Measurements from ENCODE around the gene PCNX2. TPM values are rescaled to one million over a fixed set of nuclear protein-coding genes. Genes with fewer than 3 reads are reported as not detected.

Gene PCNX2
- total and polyA plus RNA-seq, 2 of the 8 experiments (the other 6 are each of a cell fraction or from before 2014, with no cell fraction given) = 46.1 to 57.6 TPM

DNA sequence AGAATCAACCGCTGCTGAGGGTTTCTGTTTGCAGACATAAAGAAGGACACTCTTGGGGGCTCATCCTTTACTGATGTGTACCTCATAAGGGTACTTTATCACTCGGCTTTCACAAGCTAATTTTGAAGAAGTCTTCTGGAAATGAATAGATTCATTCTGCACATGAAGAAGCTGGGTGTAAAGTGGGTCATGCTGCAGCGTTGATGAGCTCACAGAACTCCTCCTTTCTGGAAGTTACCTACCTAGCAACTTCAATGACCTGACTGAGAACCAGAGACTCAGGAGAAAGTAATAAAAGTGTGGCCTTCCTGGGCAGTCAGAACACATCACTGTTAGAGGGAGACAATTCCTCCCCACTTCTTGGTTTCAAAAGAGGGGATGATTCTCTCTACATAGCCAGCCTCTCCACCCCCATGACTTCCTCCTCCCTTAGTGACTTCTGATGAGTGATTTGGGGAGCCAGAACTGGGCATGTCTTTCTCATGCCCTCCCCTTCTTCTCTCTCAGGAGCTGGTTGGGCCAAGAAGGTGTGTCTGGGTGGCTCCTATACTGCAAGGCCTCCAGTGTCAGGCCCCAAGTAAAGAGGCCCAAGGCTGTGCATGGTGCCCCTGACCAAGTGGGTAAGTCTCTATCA lies 27.0 kb downstream of the PCNX2 start:
- H3K4me1 ChIP-seq (replicated peaks in 1 of 4; ENCODE audit: control insufficient read depth in 3 of 4, insufficient read depth in 4 of 4, low read length in 3 of 4) = peaks cover 0 to 4% (median 0%) of the 10 kb centered on the region in 4 experiments; a peak in 1 of 7 replicates
- no peak overlapping the region for H2AK5ac ChIP-seq (ENCODE audit: low read depth, low read length)
- H4K20me1 ChIP-seq (replicated peaks in 1 of 2; ENCODE audit: control insufficient read depth in 1 of 2, insufficient read depth in 2 of 2, low read length in 2 of 2) = peaks cover 2 to 5% of the 10 kb centered on the region in 2 experiments

More for the DNA sequence above, 27.0 kb downstream of the PCNX2 start:
- Histone ChIP-seq H3K4me3 (ENCODE audit: extremely low read depth in 1 of 4, insufficient read depth in 2 of 4, low read depth in 3 of 4, low read length in 4 of 4) (no peak overlapping the region), H4K5ac (ENCODE audit: insufficient read length, low read depth, low read length) (no peak overlapping the region), H3K27ac (ENCODE audit: low read depth, low read length) (no peak overlapping the region), H3K23me2 (ENCODE audit: low read depth, low read length) (no peaks in the 10 kb centered on the region), H3K79me2 (ENCODE audit: control insufficient read depth in 1 of 2, insufficient read depth in 2 of 2, low read length in 2 of 2) (peaks cover 0 to 89% of the 10 kb centered on the region in 2 experiments; a peak in 2 of 4 replicates), H2AFZ (ENCODE audit: low read length) (no peak overlapping the region), H2BK20ac (ENCODE audit: low read length) (no peak overlapping the region), H3K9me3 (ENCODE audit: insufficient read depth in 2 of 2, low read depth in 1 of 2, low read length in 1 of 2) (no peaks in the 10 kb centered on the region), H2BK15ac (ENCODE audit: low read length) (no peak overlapping the region), H2BK12ac (ENCODE audit: low read depth, low read length) (no peak overlapping the region), H3K14ac (ENCODE audit: insufficient read length) (no peak overlapping the region), H2BK120ac (replicated peaks; ENCODE audit: low read depth, low read length) (no peak overlapping the region), H3K79me1 (ENCODE audit: low read depth, low read length) (peaks cover 2% of the 10 kb centered on the region; the same call in 1 of the 2 replicates), H4K8ac (ENCODE audit: extremely low read depth, insufficient read depth, low read length) (no peak overlapping the region), H4K91ac (replicated peaks; ENCODE audit: insufficient read length, low read length) (no peak overlapping the region), H3K18ac (ENCODE audit: extremely low read depth, low read length) (no peak overlapping the region), H3K9ac (replicated peaks in 1 of 4; ENCODE audit: extremely low read depth in 1 of 4, low read depth in 3 of 4, low read length in 3 of 4) (no peak overlapping the region), H2BK5ac (ENCODE audit: low read depth, low read length) (no peak overlapping the region), H3K4ac (replicated peaks; ENCODE audit: insufficient read length, low read depth, low read length) (no peak overlapping the region), H3K36me3 (ENCODE audit: control insufficient read depth in 2 of 4, insufficient read depth in 4 of 4, low read length in 3 of 4) (peaks cover 0 to 4% (median 3%) of the 10 kb centered on the region in 4 experiments; a peak in 3 of 8 replicates), H3K23ac (ENCODE audit: insufficient read length) (no peak overlapping the region), H3K56ac (replicated peaks; ENCODE audit: insufficient read length, low read depth, low read length) (no peak overlapping the region), H3K4me2 (ENCODE audit: insufficient read depth in 1 of 2, low read depth in 2 of 2, low read length in 2 of 2) (no peak overlapping the region), H3K27me3 (replicated peaks in 1 of 4; ENCODE audit: control insufficient read depth in 3 of 4, extremely low read depth in 1 of 4, insufficient read depth in 3 of 4, low read length in 3 of 4) (no peaks in the 10 kb centered on the region)
- WGBS, 2 experiments (ENCODE audit: extremely low coverage in 1 of 2, insufficient coverage in 1 of 2, insufficient read length in 1 of 2, insufficient replicate concordance in 2 of 2, low coverage in 1 of 2, low lambda C conversion rate in 2 of 2, missing lambda C conversion rate in 1 of 2) = 86% methylated on average over 3 of the region's 3 CpGs; no CpG with 5 or more reads in 1 of the 2 experiments
- FAIRE-seq = no peak
- ChIA-PET POLR2A (ENCODE audit: partially characterized antibody) (no interaction called here), CTCF (ENCODE audit: partially characterized antibody) (interaction anchor here (0.5 kb wide), 1 partner anchor 188 kb away, joined by 3 read pairs; no protein-coding TSS in a partner anchor)
- TF ChIP-seq EGR1 (IDR thresholded peaks at IDR 0.05; ENCODE audit: borderline replicate concordance, low read depth, low read length) (no peak), EZH2 (IDR thresholded peaks at IDR 0.05; ENCODE audit: low read depth, low read length, severe bottlenecking) (no peak), NRF1 (IDR thresholded peaks at IDR 0.05; ENCODE audit: low read depth, low read length) (no peak), RBBP5 (IDR thresholded peaks at IDR 0.05; ENCODE audit: borderline replicate concordance, low read depth, low read length) (no peak), MAFK (IDR thresholded peaks at IDR 0.05; ENCODE audit: low read depth, low read length) (no peak), SP4 (IDR thresholded peaks at IDR 0.05; ENCODE audit: low read length) (no peak)
- DNase-seq (ENCODE audit: low read depth in 1 of 2, low spot score in 2 of 2) = no peak
